OCI-LY7 (cell line): Measurements from ENCODE around the gene DCAF4. TPM values are rescaled to one million over a fixed set of nuclear protein-coding genes. Genes with fewer than 3 reads are reported as not detected.

ENCODE experiments used
- BruUV-seq: library from RNA; stranded (reverse); fragments of 400-500 nt; replicated peaks from 2 replicates; lab custom pipeline; 2021; lab: Mats Ljungman, UMichigan
- CTCF ChIA-PET: fragments of 300-600 bp; sonication (Branson Sonifier 250); formaldehyde crosslinking; loops from one replicate; lab custom pipeline; 2022; ENCODE audit warnings: antibody characterized with exemption; ENCODE audit not compliant: unreplicated experiment; lab: Charles Lee
- POLR2A ChIA-PET: fragments of 300-600 bp; sonication (Branson Sonifier 250); formaldehyde crosslinking; loops from one replicate; lab custom pipeline; 2022; ENCODE audit warnings: antibody characterized with exemption; lab: Charles Lee
- DNase-seq: peaks from one replicate; pipeline ENCODE4 v3.0.0-alpha.2; 2015; ENCODE audit warnings: low spot score
- H2AFZ ChIP-seq: fragments of 200-600 bp; sonication (generic), shearing (Covaris generic); 2 replicates; pipeline ENCODE4 v1.6.1; 2014; ENCODE audit warnings: mild to moderate bottlenecking, antibody characterized with exemption, low read length, moderate library complexity
- H3K27ac ChIP-seq: fragments of 200-600 bp; sonication (generic); 2 replicates; pipeline ENCODE4 v1.5.1; 2014; ENCODE audit warnings: mixed run types, low read depth, mild to moderate bottlenecking, moderate library complexity, low read length, inconsistent platforms; ENCODE audit not compliant: poor library complexity, severe bottlenecking
- H3K36me3 ChIP-seq: fragments of 200-600 bp; sonication (generic); 2 replicates; pipeline ENCODE4 v1.6.1; 2014; ENCODE audit warnings: mild to moderate bottlenecking, antibody characterized with exemption, low read length, moderate library complexity, mixed read lengths; ENCODE audit not compliant: insufficient read depth
- H3K4me1 ChIP-seq: fragments of 200-600 bp; sonication (generic); 2 replicates; pipeline ENCODE4 v1.5.1; 2014; ENCODE audit warnings: mild to moderate bottlenecking, low read length; ENCODE audit not compliant: insufficient read depth, poor library complexity, severe bottlenecking
- H3K4me2 ChIP-seq: fragments of 200-600 bp; sonication (generic); 2 replicates; pipeline ENCODE4 v1.6.1; 2014; ENCODE audit warnings: mild to moderate bottlenecking, low read length
- H3K4me3 ChIP-seq: fragments of 200-600 bp; sonication (generic); 2 replicates; pipeline ENCODE4 v1.5.1; 2014; ENCODE audit warnings: mild to moderate bottlenecking, low read depth, low read length; ENCODE audit not compliant: poor library complexity, severe bottlenecking
- H3K79me2 ChIP-seq: fragments of 200-600 bp; sonication (generic); 2 replicates; pipeline ENCODE4 v1.6.1; 2016; ENCODE audit warnings: low read depth, mild to moderate bottlenecking, low read length, moderate library complexity, mixed read lengths; ENCODE audit not compliant: insufficient read depth
- H3K9me2 ChIP-seq: fragments of 200-600 bp; sonication (generic); 2 replicates; pipeline ENCODE4 v1.6.1; 2016; ENCODE audit warnings: mild to moderate bottlenecking, low read length, mixed read lengths; ENCODE audit not compliant: insufficient read depth
- H3K9me3 ChIP-seq: fragments of 200-600 bp; sonication (generic); 2 replicates; pipeline ENCODE4 v1.6.1; 2014; ENCODE audit warnings: mild to moderate bottlenecking, mixed run types, low read length, mixed read lengths
- H4K20me1 ChIP-seq: fragments of 200-600 bp; sonication (generic); 2 replicates; pipeline ENCODE4 v1.6.1; 2014; ENCODE audit warnings: mild to moderate bottlenecking, antibody characterized with exemption, low read length, moderate library complexity, mixed read lengths; ENCODE audit not compliant: insufficient read depth
- EZH2phosphoT487 ChIP-seq: fragments of 200-600 bp; sonication (generic); IDR thresholded peaks from 2 replicates; pipeline ENCODE4 v1.6.1; 2018; ENCODE audit warnings: low read depth, borderline replicate concordance, mild to moderate bottlenecking, mixed run types, antibody characterized with exemption, low read length, moderate library complexity, mixed read lengths
- intact Hi-C: fragments of 100-400 bp; cut with micrococcal nuclease; formaldehyde crosslinking; loops from one replicate; pipeline ENCODE4 v1.10.0; 2022; ENCODE audit not compliant: unreplicated experiment
- total RNA-seq, 2 experiments: library from RNA; depleted of rRNA in 1 of 2; stranded (reverse); fragments of >200 nt in 1 of 2; shearing (Covaris generic) in 1 of 2; gene quantifications; 2 replicates each; pipeline ENCODE4 v1.2.3, GENCODE V29; 2014 to 2022
- TF ChIP-seq, protein P1 (sequence below): fragments of 200-600 bp; sonication (generic); conservative IDR thresholded peaks from 2 replicates; pipeline ENCODE4 v1.5.1; 2014; ENCODE audit warnings: mild to moderate bottlenecking, antibody characterized with exemption, low read length, moderate library complexity, mixed read lengths

DCAF4 gene
- total RNA-seq, 2 experiments from 2014 or later, result 31.1 to 48.8 TPM

DNA sequence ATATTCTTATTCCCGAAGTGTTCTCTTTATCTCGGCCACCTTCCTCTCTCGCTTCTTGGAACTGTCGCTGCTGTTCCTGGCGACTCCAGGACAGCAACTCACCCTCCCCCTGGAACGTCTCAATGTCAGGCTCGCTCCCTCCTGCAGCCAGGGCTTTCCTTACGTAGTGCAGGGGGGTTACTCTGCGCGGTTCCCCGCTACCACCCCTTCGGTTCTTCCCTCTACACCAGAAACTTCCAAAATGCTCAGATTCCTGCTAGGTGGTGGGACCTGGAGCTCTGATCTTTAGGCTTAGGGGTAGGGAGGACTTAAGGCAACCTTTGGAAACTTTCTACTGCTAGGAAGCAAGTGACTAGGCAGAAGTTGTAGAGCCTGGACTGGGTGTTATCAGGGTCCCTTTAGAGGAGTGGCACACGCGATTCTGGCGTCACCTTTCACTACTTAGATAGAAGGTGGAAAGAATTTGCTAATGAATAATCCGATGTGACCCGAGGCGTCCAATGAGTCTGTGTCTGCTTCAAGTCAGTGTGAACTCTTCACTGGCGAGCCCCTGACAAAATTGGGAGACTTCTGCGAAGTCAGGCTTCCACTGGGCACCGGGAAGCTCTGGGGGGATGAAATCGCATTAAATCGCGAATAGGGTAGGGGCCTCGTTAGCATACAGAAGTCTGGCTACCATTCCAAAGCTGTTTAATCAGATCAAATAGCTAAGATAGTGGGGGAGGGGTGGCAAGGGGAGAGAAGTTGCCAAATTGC is 31.5 kb upstream of the DCAF4 start:
- intact Hi-C loops, result no loop called here
- BruUV-seq, result no TSS peak
- H3K4me3 ChIP-seq, result peak overlapping the region; percentile 73
- H3K9me3 ChIP-seq, result no peaks in the 10 kb centered on the region
- H3K36me3 ChIP-seq, result no peaks in the 10 kb centered on the region
- peak overlapping the region; percentile 66 for H2AFZ ChIP-seq
- H3K9me2 ChIP-seq, result no peaks in the 10 kb centered on the region
- peaks cover 20% of the 10 kb centered on the region for H3K4me1 ChIP-seq
- ChIA-PET CTCF (interaction anchor here (1.2 kb wide), 1 partner anchor 9 kb away, joined by 3 read pairs; no protein-coding TSS in a partner anchor), POLR2A (interaction anchor here (0.6 to 0.9 kb wide), 3 partner anchors 24 to 383 kb away, joined by 3 to 4 read pairs (median 3); no protein-coding TSS in a partner anchor)
- TF ChIP-seq, protein P1, sequence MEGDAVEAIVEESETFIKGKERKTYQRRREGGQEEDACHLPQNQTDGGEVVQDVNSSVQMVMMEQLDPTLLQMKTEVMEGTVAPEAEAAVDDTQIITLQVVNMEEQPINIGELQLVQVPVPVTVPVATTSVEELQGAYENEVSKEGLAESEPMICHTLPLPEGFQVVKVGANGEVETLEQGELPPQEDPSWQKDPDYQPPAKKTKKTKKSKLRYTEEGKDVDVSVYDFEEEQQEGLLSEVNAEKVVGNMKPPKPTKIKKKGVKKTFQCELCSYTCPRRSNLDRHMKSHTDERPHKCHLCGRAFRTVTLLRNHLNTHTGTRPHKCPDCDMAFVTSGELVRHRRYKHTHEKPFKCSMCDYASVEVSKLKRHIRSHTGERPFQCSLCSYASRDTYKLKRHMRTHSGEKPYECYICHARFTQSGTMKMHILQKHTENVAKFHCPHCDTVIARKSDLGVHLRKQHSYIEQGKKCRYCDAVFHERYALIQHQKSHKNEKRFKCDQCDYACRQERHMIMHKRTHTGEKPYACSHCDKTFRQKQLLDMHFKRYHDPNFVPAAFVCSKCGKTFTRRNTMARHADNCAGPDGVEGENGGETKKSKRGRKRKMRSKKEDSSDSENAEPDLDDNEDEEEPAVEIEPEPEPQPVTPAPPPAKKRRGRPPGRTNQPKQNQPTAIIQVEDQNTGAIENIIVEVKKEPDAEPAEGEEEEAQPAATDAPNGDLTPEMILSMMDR, result no peak
- TF ChIP-seq EZH2phosphoT487, result no peak
- H4K20me1 ChIP-seq, result no peaks in the 10 kb centered on the region
- no peak for DNase-seq
- H3K4me2 ChIP-seq, result peak overlapping the region; percentile 86
- H3K27ac ChIP-seq, result no peak overlapping the region
- no peaks in the 10 kb centered on the region for H3K79me2 ChIP-seq

DNA sequence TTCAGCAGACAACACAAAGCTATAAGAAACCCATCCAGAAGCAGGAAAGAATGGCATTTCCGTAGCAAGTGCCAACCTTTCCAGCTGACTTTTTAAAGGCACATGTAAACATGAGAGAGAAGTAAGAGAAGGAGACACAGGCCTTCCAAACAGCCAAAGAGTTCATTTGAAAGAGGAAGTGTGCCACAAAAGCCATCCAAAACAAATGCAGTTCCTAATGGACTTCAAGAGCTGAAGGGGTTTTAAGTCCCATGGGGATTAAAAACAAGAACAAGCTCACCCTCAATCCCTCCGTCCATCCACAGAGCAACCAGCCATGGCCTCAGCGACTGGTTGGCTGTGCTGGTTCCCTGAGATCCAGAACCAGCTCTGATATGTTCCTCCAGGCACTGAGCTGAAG is 27.8 kb upstream of the DCAF4 start:
- Histone ChIP-seq H3K4me1 (peaks cover 5% of the 10 kb centered on the region), H2AFZ (no peak overlapping the region), H3K4me2 (no peak overlapping the region), H3K79me2 (no peaks in the 10 kb centered on the region), H3K9me3 (no peaks in the 10 kb centered on the region), H3K9me2 (no peaks in the 10 kb centered on the region), H3K27ac (no peak overlapping the region), H3K36me3 (no peaks in the 10 kb centered on the region), H3K4me3 (no peak overlapping the region), H4K20me1 (no peaks in the 10 kb centered on the region)
- DNase-seq, result no peak
- no peak for TF ChIP-seq EZH2phosphoT487
- TF ChIP-seq, protein P1, result no peak
- no TSS peak for BruUV-seq
- intact Hi-C loops, result no loop called here
- ChIA-PET CTCF (no interaction called here), POLR2A (interaction anchor here (1.1 kb wide), 1 partner anchor 11 kb away, joined by 3 read pairs; no protein-coding TSS in a partner anchor)

DNA sequence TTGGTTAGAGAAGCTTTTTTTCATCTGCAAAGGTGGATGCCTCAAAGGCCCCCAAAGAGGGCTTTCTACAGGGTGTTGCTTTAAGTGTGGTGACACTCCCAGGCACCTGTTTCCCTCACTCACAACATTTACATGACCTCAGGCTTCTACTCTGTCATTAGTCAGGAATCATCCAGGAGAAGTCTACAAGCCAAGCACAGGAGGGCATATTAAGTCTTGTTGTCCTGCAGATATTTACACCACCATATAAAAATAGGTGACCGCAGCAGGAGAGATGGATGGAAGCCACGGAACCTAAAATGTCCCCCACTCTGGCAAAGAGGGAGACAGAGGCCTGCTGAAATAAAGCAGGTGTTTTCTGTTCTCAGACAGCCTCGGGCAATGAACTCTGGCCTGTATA is 24.9 kb upstream of the DCAF4 start:
- ChIA-PET POLR2A (no interaction called here), CTCF (no interaction called here)
- intact Hi-C loops, result no loop called here

More for the DNA sequence above, 24.9 kb upstream of the DCAF4 start:
- H3K79me2 ChIP-seq, result no peaks in the 10 kb centered on the region
- BruUV-seq, result no TSS peak
- DNase-seq, result no peak
- no peak overlapping the region for H3K27ac ChIP-seq
- H3K36me3 ChIP-seq, result no peaks in the 10 kb centered on the region
- H3K9me3 ChIP-seq, result no peaks in the 10 kb centered on the region
- no peaks in the 10 kb centered on the region for H3K9me2 ChIP-seq
- H3K4me2 ChIP-seq, result no peak overlapping the region
- TF ChIP-seq EZH2phosphoT487, result no peak
- TF ChIP-seq, protein P1, result no peak
- no peak overlapping the region for H2AFZ ChIP-seq
- no peaks in the 10 kb centered on the region for H4K20me1 ChIP-seq
- no peaks in the 10 kb centered on the region for H3K4me1 ChIP-seq
- no peak overlapping the region for H3K4me3 ChIP-seq
